HG03025 (cell line): ENCODE results near the gene MRAS.

Experiments used
- ATAC-seq: cut with Tn5 transposase; IDR thresholded peaks from one replicate; pipeline ENCODE4 v1.9.1; 2021; ENCODE audit warnings: mild to moderate bottlenecking, moderate library complexity; ENCODE audit not compliant: unreplicated experiment, low FRiP score

The MRAS gene

GRCh38 chr3:138338811-138339210 is 9.6 kb upstream of the MRAS start:
- ATAC-seq: no peak

- no peak for ATAC-seq
These were observed 7.9 kb upstream of the MRAS start for GRCh38 chr3:138340511-138340910.

- ATAC-seq: no peak
These were observed 3.6 kb upstream of the MRAS start for GRCh38 chr3:138344754-138345153.

GRCh38 chr3:138348754-138349739 is 668 bp downstream of the MRAS start:
- ATAC-seq: no peak

- no peak for ATAC-seq
These were observed 1.7 kb downstream of the MRAS start for GRCh38 chr3:138349926-138350665.

- no peak for ATAC-seq
These were observed 2.8 kb downstream of the MRAS start for GRCh38 chr3:138351151-138351550.

GRCh38 chr3:138351916-138352550 is 3.7 kb downstream of the MRAS start:
- no peak for ATAC-seq

GRCh38 chr3:138354376-138354775 is 6.0 kb downstream of the MRAS start:
- ATAC-seq: no peak

GRCh38 chr3:138355071-138355470 is 6.7 kb downstream of the MRAS start:
- ATAC-seq: no peak

- ATAC-seq: no peak
These were observed 8.5 kb downstream of the MRAS start for GRCh38 chr3:138356730-138357405.

- no peak for ATAC-seq
These were observed 11.0 kb downstream of the MRAS start for GRCh38 chr3:138359148-138359918.

- no peak for ATAC-seq
These were observed 11.8 kb downstream of the MRAS start for GRCh38 chr3:138359919-138360868.

- no peak for ATAC-seq
These were observed 12.6 kb downstream of the MRAS start for GRCh38 chr3:138360869-138361525.

GRCh38 chr3:138361561-138361971 is 13.2 kb downstream of the MRAS start:
- no peak for ATAC-seq

- no peak for ATAC-seq
These were observed 14.2 kb downstream of the MRAS start for GRCh38 chr3:138362538-138362937.

- ATAC-seq: no peak
These were observed 14.9 kb downstream of the MRAS start for GRCh38 chr3:138363322-138363721.

GRCh38 chr3:138364356-138365252 is 16.2 kb downstream of the MRAS start:
- ATAC-seq: no peak
